T-helper 1 cell treated with Interleukin-12 subunit alpha and Interleukin-12 subunit beta and Interleukin-4 antibody, amounts not matched to agents 30 ng/mL and 1 ng/mL, for 36 hours (primary cell): ENCODE data around the gene PPP5C. TPM values are rescaled to one million over a fixed set of nuclear protein-coding genes. Genes with fewer than 3 reads are reported as not detected.
"Not testable (repeated sequence)": the region's sequence is repeated elsewhere in the genome, so short reads cannot be mapped to it uniquely, and the experiment has no call there.

Experiments used
- intact Hi-C: fragments of 100-400 bp; cut with micrococcal nuclease; formaldehyde crosslinking; loops from one replicate; pipeline ENCODE4 v1.15.1; 2024
- total RNA-seq: library from RNA; stranded (reverse); gene quantifications from 2 replicates; pipeline ENCODE4 v1.2.3, GENCODE V29; 2022

Gene PPP5C
- total RNA-seq, 1 donor from 2014 or later: 118 TPM

GRCh38 chr19:46361915-46362314, 15.0 kb downstream of the PPP5C start:
- intact Hi-C loops: loop anchor here (1.0 kb wide), 2 partner anchors 11 to 15 kb away; partner anchors contain the start of gene PPP5C

GRCh38 chr19:46364359-46364758, 17.5 kb downstream of the PPP5C start:
- intact Hi-C loops: no loop called here

GRCh38 chr19:46365561-46365960, 18.7 kb downstream of the PPP5C start:
- intact Hi-C loops: no loop called here

- intact Hi-C loops: no loop called here
Measured at GRCh38 chr19:46366620-46367292, 19.9 kb downstream of the PPP5C start.

- intact Hi-C loops: no loop called here
Measured at GRCh38 chr19:46367426-46367825, 20.5 kb downstream of the PPP5C start.

- intact Hi-C loops: no loop called here
Measured at GRCh38 chr19:46368116-46368515, 21.2 kb downstream of the PPP5C start.

- intact Hi-C loops: no loop called here
Measured at GRCh38 chr19:46369817-46370216, 22.9 kb downstream of the PPP5C start.

GRCh38 chr19:46371371-46371901, 24.5 kb downstream of the PPP5C start:
- intact Hi-C loops: no loop called here

GRCh38 chr19:46372901-46373490, 26.1 kb downstream of the PPP5C start:
- intact Hi-C loops: no loop called here

- intact Hi-C loops: no loop called here
Measured at GRCh38 chr19:46373491-46374359, 26.8 kb downstream of the PPP5C start.

- intact Hi-C loops: no loop called here
Measured at GRCh38 chr19:46374536-46375475, 27.9 kb downstream of the PPP5C start.

GRCh38 chr19:46375476-46376067, 28.7 kb downstream of the PPP5C start:
- intact Hi-C loops: not testable (repeated sequence)

GRCh38 chr19:46376241-46377153, 29.6 kb downstream of the PPP5C start:
- intact Hi-C loops: no loop called here

GRCh38 chr19:46378268-46378667, 31.4 kb downstream of the PPP5C start:
- intact Hi-C loops: no loop called here

GRCh38 chr19:46380690-46381089, 33.8 kb downstream of the PPP5C start:
- intact Hi-C loops: no loop called here

- intact Hi-C loops: no loop called here
Measured at GRCh38 chr19:46381346-46381745, 34.5 kb downstream of the PPP5C start.

- intact Hi-C loops: no loop called here
Measured at GRCh38 chr19:46381756-46382345, 35.0 kb downstream of the PPP5C start.

- intact Hi-C loops: no loop called here
Measured at GRCh38 chr19:46383171-46383815, 36.4 kb downstream of the PPP5C start.
